Measurements from ENCODE around the gene MYOM1.

Gene MYOM1

DNA sequence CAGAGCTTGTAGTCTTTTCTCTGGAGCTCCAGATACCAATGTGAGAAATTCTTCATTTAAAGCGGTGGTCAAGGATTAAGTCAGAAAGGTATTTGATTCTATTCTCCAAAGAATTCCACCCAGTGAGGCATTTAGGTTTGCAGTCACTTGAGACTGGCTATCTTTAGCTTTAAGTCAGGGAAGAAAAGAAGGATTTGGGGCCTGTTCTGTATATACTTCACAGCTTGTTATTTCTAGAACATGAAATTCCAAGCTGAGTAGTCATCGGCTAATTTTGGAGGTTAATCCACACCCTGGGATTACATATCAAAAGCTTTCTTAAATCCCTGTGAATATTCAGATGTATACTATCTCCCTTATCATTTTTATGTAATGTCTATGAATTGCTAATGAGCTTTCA, 39.4 kb downstream of the MYOM1 start:
- Histone ChIP-seq H4K20me1 (ENCODE audit: control insufficient read depth, insufficient read depth, low read depth, low read length) (no peaks in the 10 kb centered on the region), H3K9me2 (replicated peaks; ENCODE audit: control insufficient read depth, low read length) (no peaks in the 10 kb centered on the region), H3K4me3 (ENCODE audit: low read length) (no peak overlapping the region), H3F3A (ENCODE audit: control insufficient read depth, insufficient read depth) (peaks cover 23% of the 10 kb centered on the region), H3K27me3 (ENCODE audit: control insufficient read depth, low read length) (no peaks in the 10 kb centered on the region), H3K36me3 (ENCODE audit: control insufficient read depth, low read length) (no peaks in the 10 kb centered on the region), H3K4me1 (ENCODE audit: control insufficient read depth, low read length) (peaks cover 82% of the 10 kb centered on the region), H3K4me2 (ENCODE audit: low read length) (peak overlapping the region; percentile 94), H3K9me3 (ENCODE audit: control insufficient read depth, insufficient read depth, low read length) (no peaks in the 10 kb centered on the region), H3K79me2 (ENCODE audit: control insufficient read depth, low read length) (no peaks in the 10 kb centered on the region), H3K27ac (ENCODE audit: low read depth, low read length) (peak overlapping the region; percentile 99)
- TF ChIP-seq CTCF (IDR thresholded peaks at IDR 0.05; ENCODE audit: low read depth, low read length, poor library complexity, severe bottlenecking) (no peak), EZH2phosphoT487 (IDR thresholded peaks at IDR 0.05; ENCODE audit: borderline replicate concordance, low read length) (no peak)

DNA sequence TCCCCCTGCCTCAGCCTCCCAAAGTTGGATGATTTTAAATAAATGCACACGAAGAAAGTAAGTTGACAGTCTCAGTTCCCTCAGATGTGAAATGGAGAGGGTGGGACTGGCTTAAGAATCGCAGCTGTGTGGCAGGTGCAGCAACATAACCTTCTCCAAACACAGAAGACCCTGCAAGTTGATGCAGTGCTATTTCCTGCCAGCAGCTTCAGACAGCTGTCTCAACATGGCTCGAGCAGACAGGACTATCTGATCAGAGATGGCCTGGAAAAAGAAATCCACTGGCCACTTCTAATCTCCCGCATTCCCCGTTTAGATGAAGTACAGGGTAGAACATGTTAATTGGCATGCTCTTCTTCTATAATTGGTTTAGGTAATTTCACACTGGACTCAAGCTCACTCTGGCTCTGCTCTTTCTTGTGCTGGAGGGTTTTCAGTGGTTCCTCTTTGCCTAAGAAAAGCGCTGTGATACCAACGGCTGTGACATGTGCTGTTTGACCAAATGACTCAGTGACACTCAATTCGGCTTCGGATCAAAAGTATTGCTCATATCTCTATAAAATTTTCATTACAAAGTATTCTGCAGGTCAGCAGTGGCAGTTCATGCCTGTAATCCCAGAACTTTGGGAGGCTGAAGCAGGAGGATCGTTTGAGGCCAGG, 40.2 kb downstream of the MYOM1 start:
- no peaks in the 10 kb centered on the region for H3K27me3 ChIP-seq (ENCODE audit: control insufficient read depth, low read length)
- H3F3A ChIP-seq (ENCODE audit: control insufficient read depth, insufficient read depth): peaks cover 23% of the 10 kb centered on the region
- H3K27ac ChIP-seq (ENCODE audit: low read depth, low read length): peak overlapping the region; percentile 99
- no peaks in the 10 kb centered on the region for H3K36me3 ChIP-seq (ENCODE audit: control insufficient read depth, low read length)
- H3K9me3 ChIP-seq (ENCODE audit: control insufficient read depth, insufficient read depth, low read length): no peaks in the 10 kb centered on the region
- peak overlapping the region; percentile 73 for H3K4me3 ChIP-seq (ENCODE audit: low read length)
- no peaks in the 10 kb centered on the region for H3K9me2 ChIP-seq (replicated peaks; ENCODE audit: control insufficient read depth, low read length)
- TF ChIP-seq EZH2phosphoT487 (IDR thresholded peaks at IDR 0.05; ENCODE audit: borderline replicate concordance, low read length) (no peak), CTCF (IDR thresholded peaks at IDR 0.05; ENCODE audit: low read depth, low read length, poor library complexity, severe bottlenecking) (no peak)
- H3K4me2 ChIP-seq (ENCODE audit: low read length): peak overlapping the region; percentile 94
- no peaks in the 10 kb centered on the region for H4K20me1 ChIP-seq (ENCODE audit: control insufficient read depth, insufficient read depth, low read depth, low read length)
- H3K79me2 ChIP-seq (ENCODE audit: control insufficient read depth, low read length): no peaks in the 10 kb centered on the region
- H3K4me1 ChIP-seq (ENCODE audit: control insufficient read depth, low read length): peaks cover 88% of the 10 kb centered on the region

GRCh38 chr18:3177902-3178687, 41.7 kb downstream of the MYOM1 start:
- Histone ChIP-seq H3F3A (ENCODE audit: control insufficient read depth, insufficient read depth) (peaks cover 23% of the 10 kb centered on the region), H3K4me1 (ENCODE audit: control insufficient read depth, low read length) (peaks cover 88% of the 10 kb centered on the region), H3K9me3 (ENCODE audit: control insufficient read depth, insufficient read depth, low read length) (no peaks in the 10 kb centered on the region), H3K4me2 (ENCODE audit: low read length) (peak overlapping the region; percentile 94), H3K79me2 (ENCODE audit: control insufficient read depth, low read length) (no peaks in the 10 kb centered on the region), H3K27me3 (ENCODE audit: control insufficient read depth, low read length) (no peaks in the 10 kb centered on the region), H3K4me3 (ENCODE audit: low read length) (peak overlapping the region; percentile 73), H3K36me3 (ENCODE audit: control insufficient read depth, low read length) (no peaks in the 10 kb centered on the region), H3K27ac (ENCODE audit: low read depth, low read length) (peak overlapping the region; percentile 99), H3K9me2 (replicated peaks; ENCODE audit: control insufficient read depth, low read length) (no peaks in the 10 kb centered on the region), H4K20me1 (ENCODE audit: control insufficient read depth, insufficient read depth, low read depth, low read length) (no peaks in the 10 kb centered on the region)
- TF ChIP-seq CTCF (IDR thresholded peaks at IDR 0.05; ENCODE audit: low read depth, low read length, poor library complexity, severe bottlenecking) (no peak), EZH2phosphoT487 (IDR thresholded peaks at IDR 0.05; ENCODE audit: borderline replicate concordance, low read length) (no peak)

Measured in DOHH2 (cell line).